ENCODE results near the gene HOMEZ. TPM values are rescaled to one million over a fixed set of nuclear protein-coding genes. Genes with fewer than 3 reads are reported as not detected.
"Not testable (repeated sequence)": the region's sequence is repeated elsewhere in the genome, so short reads cannot be mapped to it uniquely, and the experiment has no call there.

HOMEZ gene
- total and polyA plus RNA-seq, 2 donors (not counting 3 experiments of a cell fraction or from before 2014, with no cell fraction given): 11.3 to 16.8 TPM

- BruUV-seq (replicated peaks): no TSS peak
- TF ChIP-seq EZH2 (IDR thresholded peaks at IDR 0.05; ENCODE audit: borderline replicate concordance, low read depth, low read length, severe bottlenecking) (no peak), MYC (IDR thresholded peaks at IDR 0.05; ENCODE audit: low read depth, low read length) (no peak)
- Histone ChIP-seq H3K36me3 (ENCODE audit: control insufficient read depth in 2 of 2, extremely low read depth in 1 of 2, insufficient read depth in 2 of 2, low read length in 2 of 2) (peaks cover 0 to 7% of the 10 kb centered on the region in 2 experiments), H3K9ac (replicated peaks; ENCODE audit: extremely low read depth, insufficient read depth, low read length) (no peak overlapping the region), H3K79me2 (ENCODE audit: control insufficient read depth, insufficient read depth, low read length) (no peaks in the 10 kb centered on the region), H3K27me3 (ENCODE audit: control insufficient read depth in 2 of 2, insufficient read depth in 2 of 2, low read length in 2 of 2) (no peaks in the 10 kb centered on the region), H3K27ac (ENCODE audit: insufficient read depth, low read depth, low read length) (no peak overlapping the region), H3K4me3 (replicated peaks in 1 of 3; ENCODE audit: insufficient read depth in 1 of 3, low read depth in 1 of 3, low read length in 3 of 3) (no peak overlapping the region), H3K9me3 (replicated peaks; ENCODE audit: control insufficient read depth, insufficient read depth, low read length) (no peaks in the 10 kb centered on the region), H4K20me1 (replicated peaks; ENCODE audit: control insufficient read depth, extremely low read depth, insufficient read depth, low read length) (no peaks in the 10 kb centered on the region), H3K9me1 (replicated peaks; ENCODE audit: control insufficient read depth, extremely low read depth, insufficient read depth, low read length) (no peaks in the 10 kb centered on the region), H3K4me2 (ENCODE audit: insufficient read depth, low read length) (no peak overlapping the region), H3K4me1 (ENCODE audit: control insufficient read depth, extremely low read depth, insufficient read depth, low read length) (no peaks in the 10 kb centered on the region), H2AFZ (ENCODE audit: low read depth, low read length) (no peak overlapping the region)
- FAIRE-seq (no peak), DNase-seq (ENCODE audit: low read depth, low spot score) (no peak)
- POLR2A ChIA-PET: no interaction called here
- dilution Hi-C loops (cut with MboI; ENCODE audit: extremely low pct_ligation_motif_present, low sequenced_read_pairs): no loop called here
- intact Hi-C loops (cut with micrococcal nuclease): no loop called here
- CTCF ChIA-PET: no interaction called here
Measured at GRCh38 chr14:23275412-23275811, 10.5 kb downstream of the HOMEZ start.

- Histone ChIP-seq H3K27me3 (ENCODE audit: control insufficient read depth in 2 of 2, insufficient read depth in 2 of 2, low read length in 2 of 2) (peaks cover 2 to 7% of the 10 kb centered on the region in 2 experiments), H4K20me1 (replicated peaks; ENCODE audit: control insufficient read depth, extremely low read depth, insufficient read depth, low read length) (no peaks in the 10 kb centered on the region), H3K9me1 (replicated peaks; ENCODE audit: control insufficient read depth, extremely low read depth, insufficient read depth, low read length) (no peaks in the 10 kb centered on the region), H3K79me2 (ENCODE audit: control insufficient read depth, insufficient read depth, low read length) (no peaks in the 10 kb centered on the region), H3K27ac (ENCODE audit: insufficient read depth, low read depth, low read length) (no peak overlapping the region), H3K9ac (replicated peaks; ENCODE audit: extremely low read depth, insufficient read depth, low read length) (no peak overlapping the region), H2AFZ (ENCODE audit: low read depth, low read length) (no peak overlapping the region), H3K9me3 (replicated peaks; ENCODE audit: control insufficient read depth, insufficient read depth, low read length) (no peaks in the 10 kb centered on the region), H3K4me2 (ENCODE audit: insufficient read depth, low read length) (no peak overlapping the region), H3K4me1 (ENCODE audit: control insufficient read depth, extremely low read depth, insufficient read depth, low read length) (no peaks in the 10 kb centered on the region), H3K36me3 (ENCODE audit: control insufficient read depth in 2 of 2, extremely low read depth in 1 of 2, insufficient read depth in 2 of 2, low read length in 2 of 2) (no peaks in the 10 kb centered on the region), H3K4me3 (replicated peaks in 1 of 3; ENCODE audit: insufficient read depth in 1 of 3, low read depth in 1 of 3, low read length in 3 of 3) (no peak overlapping the region)
- ChIA-PET CTCF (interaction anchor here (1.5 to 1.8 kb wide), 6 partner anchors 24 to 149 kb away, joined by 3 to 7 read pairs (median 4); partner anchors contain the start of genes PABPN1 and RNF212B), POLR2A (no interaction called here)
- no TSS peak for BruUV-seq (replicated peaks)
- FAIRE-seq (no peak), DNase-seq (ENCODE audit: low read depth, low spot score) (no peak)
- dilution Hi-C loops (cut with MboI; ENCODE audit: extremely low pct_ligation_motif_present, low sequenced_read_pairs): no loop called here
- TF ChIP-seq GATA2 (IDR thresholded peaks at IDR 0.05; ENCODE audit: insufficient read depth, insufficient read length, low read depth, low read length) (no peak), POLR2A (IDR thresholded peaks at IDR 0.05; ENCODE audit: low read depth, low read length) (no peak), POLR2AphosphoS5 (IDR thresholded peaks at IDR 0.05; ENCODE audit: insufficient read depth, low read depth, low read length) (no peak), FOS (IDR thresholded peaks at IDR 0.05; ENCODE audit: borderline replicate concordance, insufficient read depth, low read length) (no peak), MAX (IDR thresholded peaks at IDR 0.05; ENCODE audit: insufficient read depth, insufficient read length) (no peak), MYC (IDR thresholded peaks at IDR 0.05; ENCODE audit: low read depth, low read length) (no peak), EZH2 (IDR thresholded peaks at IDR 0.05; ENCODE audit: borderline replicate concordance, low read depth, low read length, severe bottlenecking) (no peak), JUN (IDR thresholded peaks at IDR 0.05; ENCODE audit: borderline replicate concordance, insufficient read depth, insufficient read length, low read depth) (no peak), CTCF (IDR thresholded peaks at IDR 0.05; ENCODE audit: extremely low read depth in 1 of 2, insufficient read depth in 1 of 2, low read depth in 1 of 2, low read length in 2 of 2) (no peak)
- intact Hi-C loops (cut with micrococcal nuclease): no loop called here
Measured at GRCh38 chr14:23269193-23269592, 16.7 kb downstream of the HOMEZ start.

GRCh38 chr14:23260849-23261248 is 25.1 kb downstream of the HOMEZ start:
- H3K79me2 ChIP-seq (ENCODE audit: control insufficient read depth, insufficient read depth, low read length); POLR2A ChIA-PET; H2AFZ ChIP-seq (ENCODE audit: low read depth, low read length); FAIRE-seq; H3K4me2 ChIP-seq (ENCODE audit: insufficient read depth, low read length); H3K4me1 ChIP-seq (ENCODE audit: control insufficient read depth, extremely low read depth, insufficient read depth, low read length); BruUV-seq (replicated peaks); H3K9ac ChIP-seq (replicated peaks; ENCODE audit: extremely low read depth, insufficient read depth, low read length); H3K27ac ChIP-seq (ENCODE audit: insufficient read depth, low read depth, low read length); H3K9me1 ChIP-seq (replicated peaks; ENCODE audit: control insufficient read depth, extremely low read depth, insufficient read depth, low read length); dilution Hi-C loops (cut with MboI; ENCODE audit: extremely low pct_ligation_motif_present, low sequenced_read_pairs); DNase-seq (ENCODE audit: low read depth, low spot score); H3K4me3 ChIP-seq (replicated peaks in 1 of 3; ENCODE audit: insufficient read depth in 1 of 3, low read depth in 1 of 3, low read length in 3 of 3); H3K36me3 ChIP-seq (ENCODE audit: control insufficient read depth in 2 of 2, extremely low read depth in 1 of 2, insufficient read depth in 2 of 2, low read length in 2 of 2); H3K9me3 ChIP-seq (replicated peaks; ENCODE audit: control insufficient read depth, insufficient read depth, low read length); intact Hi-C loops (cut with micrococcal nuclease); H4K20me1 ChIP-seq (replicated peaks; ENCODE audit: control insufficient read depth, extremely low read depth, insufficient read depth, low read length): not testable (repeated sequence)
- CTCF ChIA-PET: interaction anchor here (0.9 to 3.9 kb wide), 6 partner anchors 10 to 140 kb away, joined by 3 to 29 read pairs (median 4); no protein-coding TSS in a partner anchor
- peaks cover 23 to 34% of the 10 kb centered on the region in 2 experiments for H3K27me3 ChIP-seq (ENCODE audit: control insufficient read depth in 2 of 2, insufficient read depth in 2 of 2, low read length in 2 of 2)

Data from endothelial cell of umbilical vein (primary cell).